GM10266 (cell line): ENCODE data around the gene VWC2.

Experiments
- DNase-seq: peaks from one replicate; pipeline ENCODE4 v3.0.0; 2012; ENCODE audit errors: extremely low spot score
- CTCF ChIP-seq: IDR thresholded peaks from 2 replicates; pipeline ENCODE4 v1.5.1; 2012; ENCODE audit warnings: mild to moderate bottlenecking, low read depth; ENCODE audit not compliant: control insufficient read depth, insufficient read depth; ENCODE audit errors: missing control alignments

The VWC2 gene

GRCh38 chr7:49873420-49873819, 100.0 kb downstream of the VWC2 start:
- no peak for DNase-seq
- no peak for TF ChIP-seq CTCF

GRCh38 chr7:49875336-49875735, 101.9 kb downstream of the VWC2 start:
- no peak for DNase-seq
- no peak for TF ChIP-seq CTCF

- no peak for TF ChIP-seq CTCF
- DNase-seq, result no peak
Measured at GRCh38 chr7:49876202-49876601, 102.8 kb downstream of the VWC2 start.

GRCh38 chr7:49878089-49878488, 104.7 kb downstream of the VWC2 start:
- no peak for DNase-seq
- no peak for TF ChIP-seq CTCF

GRCh38 chr7:49878627-49879026, 105.2 kb downstream of the VWC2 start:
- TF ChIP-seq CTCF, result no peak
- DNase-seq, result no peak

GRCh38 chr7:49883933-49884332, 110.5 kb downstream of the VWC2 start:
- TF ChIP-seq CTCF, result no peak

GRCh38 chr7:49885593-49886285, 112.3 kb downstream of the VWC2 start:
- TF ChIP-seq CTCF, result no peak
- DNase-seq, result no peak

More at GRCh38 chr7:49883933-49884332, 110.5 kb downstream of the VWC2 start:
- DNase-seq, result no peak
